ENCODE data around the gene NUP37.

The NUP37 gene

DNA sequence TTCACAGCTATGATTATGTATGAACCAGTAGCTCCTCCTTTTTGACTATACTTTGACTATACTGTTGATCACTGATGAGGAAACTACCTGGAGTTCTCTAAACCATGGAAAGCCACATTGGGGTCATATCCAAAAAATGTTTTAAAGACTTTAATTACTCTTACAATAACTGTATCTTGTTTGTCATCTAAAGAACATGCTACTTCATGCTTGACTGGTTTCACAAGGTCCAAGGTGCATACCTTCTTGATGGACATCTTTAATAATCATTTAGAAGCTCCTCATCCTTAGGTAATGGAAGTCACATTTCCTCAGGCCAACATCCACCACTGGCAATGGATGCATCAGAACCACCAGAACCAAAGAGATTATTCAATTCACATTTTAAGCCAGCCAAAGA, 88.1 kb downstream of the NUP37 start:
- H3K79me2 ChIP-seq (ENCODE audit: insufficient read depth, low read length), result no peaks in the 10 kb centered on the region
- no peaks in the 10 kb centered on the region for H3K9me2 ChIP-seq (replicated peaks; ENCODE audit: low read depth, low read length)
- H4K20me1 ChIP-seq (ENCODE audit: insufficient read depth, low read length, poor library complexity, severe bottlenecking), result no peaks in the 10 kb centered on the region
- H2AFZ ChIP-seq (ENCODE audit: low read length), result no peak overlapping the region
- H3K4me3 ChIP-seq (ENCODE audit: low read length, poor library complexity, severe bottlenecking), result no peak overlapping the region
- no peak overlapping the region for H3K4me2 ChIP-seq (ENCODE audit: low read depth, low read length, poor library complexity, severe bottlenecking)
- no peak overlapping the region for H3K9ac ChIP-seq (ENCODE audit: low read depth, low read length, poor library complexity, severe bottlenecking)
- H3F3A ChIP-seq (ENCODE audit: low read depth), result no peaks in the 10 kb centered on the region
- no peak for TF ChIP-seq EZH2phosphoT487 (IDR thresholded peaks at IDR 0.05; ENCODE audit: borderline replicate concordance)
- TF ChIP-seq, protein P1, sequence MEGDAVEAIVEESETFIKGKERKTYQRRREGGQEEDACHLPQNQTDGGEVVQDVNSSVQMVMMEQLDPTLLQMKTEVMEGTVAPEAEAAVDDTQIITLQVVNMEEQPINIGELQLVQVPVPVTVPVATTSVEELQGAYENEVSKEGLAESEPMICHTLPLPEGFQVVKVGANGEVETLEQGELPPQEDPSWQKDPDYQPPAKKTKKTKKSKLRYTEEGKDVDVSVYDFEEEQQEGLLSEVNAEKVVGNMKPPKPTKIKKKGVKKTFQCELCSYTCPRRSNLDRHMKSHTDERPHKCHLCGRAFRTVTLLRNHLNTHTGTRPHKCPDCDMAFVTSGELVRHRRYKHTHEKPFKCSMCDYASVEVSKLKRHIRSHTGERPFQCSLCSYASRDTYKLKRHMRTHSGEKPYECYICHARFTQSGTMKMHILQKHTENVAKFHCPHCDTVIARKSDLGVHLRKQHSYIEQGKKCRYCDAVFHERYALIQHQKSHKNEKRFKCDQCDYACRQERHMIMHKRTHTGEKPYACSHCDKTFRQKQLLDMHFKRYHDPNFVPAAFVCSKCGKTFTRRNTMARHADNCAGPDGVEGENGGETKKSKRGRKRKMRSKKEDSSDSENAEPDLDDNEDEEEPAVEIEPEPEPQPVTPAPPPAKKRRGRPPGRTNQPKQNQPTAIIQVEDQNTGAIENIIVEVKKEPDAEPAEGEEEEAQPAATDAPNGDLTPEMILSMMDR (conservative IDR thresholded peaks at IDR 0.05; ENCODE audit: low read length), result no peak
- H3K36me3 ChIP-seq (ENCODE audit: insufficient read depth, low read length), result no peaks in the 10 kb centered on the region
- H3K4me1 ChIP-seq (ENCODE audit: insufficient read depth, low read length, poor library complexity, severe bottlenecking), result no peaks in the 10 kb centered on the region
- H3K27me3 ChIP-seq (ENCODE audit: insufficient read depth, low read length, poor library complexity, severe bottlenecking), result no peaks in the 10 kb centered on the region
- no peaks in the 10 kb centered on the region for H3K9me3 ChIP-seq (ENCODE audit: insufficient read depth, low read depth, low read length)

DNA sequence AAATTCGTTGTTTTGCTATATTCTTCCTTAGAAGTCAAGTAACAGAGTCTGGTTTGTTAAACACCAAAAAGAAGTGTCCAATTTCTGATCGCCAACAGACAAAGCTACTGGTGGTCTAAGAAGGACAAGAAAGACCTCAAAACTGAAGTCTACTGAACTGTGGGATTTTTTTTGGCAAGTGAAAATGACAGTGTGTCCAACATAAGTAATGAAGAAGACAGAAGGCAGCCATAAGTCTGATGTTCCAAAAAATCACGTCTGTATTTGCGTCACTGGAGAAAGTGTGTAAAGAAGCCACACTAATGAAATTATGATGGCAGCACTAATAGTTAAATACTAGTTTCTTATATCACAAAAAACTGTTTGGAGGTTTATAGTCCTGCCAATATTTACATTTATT, 90.8 kb downstream of the NUP37 start:
- Histone ChIP-seq H3K9me3 (ENCODE audit: insufficient read depth, low read depth, low read length) (no peaks in the 10 kb centered on the region), H3K36me3 (ENCODE audit: insufficient read depth, low read length) (no peaks in the 10 kb centered on the region; the same call in 1 of the 2 replicates)
- TF ChIP-seq, protein P1 (conservative IDR thresholded peaks at IDR 0.05; ENCODE audit: low read length), result no peak
- TF ChIP-seq EZH2phosphoT487 (IDR thresholded peaks at IDR 0.05; ENCODE audit: borderline replicate concordance), result no peak

DNA sequence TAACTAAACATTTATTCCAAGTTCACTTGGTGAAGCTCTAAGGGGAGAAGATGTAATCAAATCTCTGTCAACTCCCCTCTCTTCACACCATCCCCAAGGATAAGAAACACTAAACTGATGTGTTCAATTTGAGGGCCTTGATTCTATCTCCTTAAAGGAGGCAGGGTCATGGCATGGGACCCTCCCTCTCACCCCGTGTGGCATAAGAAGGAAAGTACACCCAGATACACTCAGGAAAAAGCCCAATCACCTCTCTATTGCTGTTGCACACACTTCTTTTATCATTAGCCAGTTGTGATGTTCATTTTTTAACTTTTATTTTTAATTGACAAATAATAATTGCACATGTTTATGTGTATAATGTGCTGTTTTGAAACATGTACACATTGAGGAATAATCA, 93.2 kb downstream of the NUP37 start:
- Histone ChIP-seq H4K20me1 (ENCODE audit: insufficient read depth, low read length, poor library complexity, severe bottlenecking) (no peaks in the 10 kb centered on the region), H3K27me3 (ENCODE audit: insufficient read depth, low read length, poor library complexity, severe bottlenecking) (no peaks in the 10 kb centered on the region), H3K4me1 (ENCODE audit: insufficient read depth, low read length, poor library complexity, severe bottlenecking) (no peaks in the 10 kb centered on the region), H3K9me3 (ENCODE audit: insufficient read depth, low read depth, low read length) (no peaks in the 10 kb centered on the region), H2AFZ (ENCODE audit: low read length) (no peak overlapping the region), H3K4me3 (ENCODE audit: low read length, poor library complexity, severe bottlenecking) (no peak overlapping the region), H3K79me2 (ENCODE audit: insufficient read depth, low read length) (no peaks in the 10 kb centered on the region), H3K9me2 (replicated peaks; ENCODE audit: low read depth, low read length) (no peaks in the 10 kb centered on the region), H3K4me2 (ENCODE audit: low read depth, low read length, poor library complexity, severe bottlenecking) (no peak overlapping the region), H3K36me3 (ENCODE audit: insufficient read depth, low read length) (no peaks in the 10 kb centered on the region; the same call in 1 of the 2 replicates), H3K9ac (ENCODE audit: low read depth, low read length, poor library complexity, severe bottlenecking) (no peak overlapping the region), H3F3A (ENCODE audit: low read depth) (no peaks in the 10 kb centered on the region)
- no peak for TF ChIP-seq EZH2phosphoT487 (IDR thresholded peaks at IDR 0.05; ENCODE audit: borderline replicate concordance)
- TF ChIP-seq, protein P1 (conservative IDR thresholded peaks at IDR 0.05; ENCODE audit: low read length), result peak; percentile 30; the same call in 1 of the 2 replicates

More for the DNA sequence above, 90.8 kb downstream of the NUP37 start:
- Histone ChIP-seq H4K20me1 (ENCODE audit: insufficient read depth, low read length, poor library complexity, severe bottlenecking) (no peaks in the 10 kb centered on the region), H3K4me2 (ENCODE audit: low read depth, low read length, poor library complexity, severe bottlenecking) (no peak overlapping the region), H3K9ac (ENCODE audit: low read depth, low read length, poor library complexity, severe bottlenecking) (no peak overlapping the region), H3K79me2 (ENCODE audit: insufficient read depth, low read length) (no peaks in the 10 kb centered on the region), H3K4me3 (ENCODE audit: low read length, poor library complexity, severe bottlenecking) (no peak overlapping the region), H2AFZ (ENCODE audit: low read length) (no peak overlapping the region), H3K9me2 (replicated peaks; ENCODE audit: low read depth, low read length) (no peaks in the 10 kb centered on the region), H3K4me1 (ENCODE audit: insufficient read depth, low read length, poor library complexity, severe bottlenecking) (no peaks in the 10 kb centered on the region), H3K27me3 (ENCODE audit: insufficient read depth, low read length, poor library complexity, severe bottlenecking) (no peaks in the 10 kb centered on the region), H3F3A (ENCODE audit: low read depth) (no peaks in the 10 kb centered on the region)
